Neutrophil (primary cell): Measurements from ENCODE around the gene GABRB3.

Experiments
- H3K27ac ChIP-seq: fragments of 200-600 bp; sonication (generic); 2 replicates; pipeline ENCODE4 v1.5.1; 2016; ENCODE audit warnings: mild to moderate bottlenecking, moderate library complexity
- H3K27me3 ChIP-seq: fragments of 200-600 bp; sonication (generic); 2 replicates; pipeline ENCODE4 v1.6.0; 2016; ENCODE audit warnings: mild to moderate bottlenecking
- H3K36me3 ChIP-seq: fragments of 200-600 bp; sonication (generic); 2 replicates; pipeline ENCODE4 v1.5.1; 2017
- H3K4me1 ChIP-seq, 2 experiments: fragments of 200-600 bp in 1 of 2; sonication (generic) in 1 of 2; 1 replicate in 1 of 2; 2 replicates in 1 of 2; pipeline versions ENCODE4 v1.5.1 to v1.6.1; 2013 to 2016; ENCODE audit warnings: low read depth in 1 of 2, low read length in 1 of 2, mild to moderate bottlenecking in 1 of 2, moderate library complexity in 1 of 2; ENCODE audit not compliant: control insufficient read depth in 1 of 2, insufficient read depth in 1 of 2
- H3K4me3 ChIP-seq, 2 experiments: fragments of 200-600 bp in 1 of 2; sonication (generic) in 1 of 2; 1 replicate in 1 of 2; 2 replicates in 1 of 2; pipeline ENCODE4 v1.5.1; 2013 to 2016; ENCODE audit warnings: low read depth in 1 of 2, low read length in 1 of 2, mild to moderate bottlenecking in 1 of 2, moderate library complexity in 1 of 2
- H3K9me3 ChIP-seq: fragments of 200-600 bp; sonication (generic); 2 replicates; pipeline ENCODE4 v1.5.1; 2016
- CTCF ChIP-seq: fragments of 200-600 bp; sonication (generic); IDR thresholded peaks from 2 replicates; pipeline ENCODE4 v1.5.1; 2016; ENCODE audit warnings: antibody characterized with exemption

Gene GABRB3

DNA sequence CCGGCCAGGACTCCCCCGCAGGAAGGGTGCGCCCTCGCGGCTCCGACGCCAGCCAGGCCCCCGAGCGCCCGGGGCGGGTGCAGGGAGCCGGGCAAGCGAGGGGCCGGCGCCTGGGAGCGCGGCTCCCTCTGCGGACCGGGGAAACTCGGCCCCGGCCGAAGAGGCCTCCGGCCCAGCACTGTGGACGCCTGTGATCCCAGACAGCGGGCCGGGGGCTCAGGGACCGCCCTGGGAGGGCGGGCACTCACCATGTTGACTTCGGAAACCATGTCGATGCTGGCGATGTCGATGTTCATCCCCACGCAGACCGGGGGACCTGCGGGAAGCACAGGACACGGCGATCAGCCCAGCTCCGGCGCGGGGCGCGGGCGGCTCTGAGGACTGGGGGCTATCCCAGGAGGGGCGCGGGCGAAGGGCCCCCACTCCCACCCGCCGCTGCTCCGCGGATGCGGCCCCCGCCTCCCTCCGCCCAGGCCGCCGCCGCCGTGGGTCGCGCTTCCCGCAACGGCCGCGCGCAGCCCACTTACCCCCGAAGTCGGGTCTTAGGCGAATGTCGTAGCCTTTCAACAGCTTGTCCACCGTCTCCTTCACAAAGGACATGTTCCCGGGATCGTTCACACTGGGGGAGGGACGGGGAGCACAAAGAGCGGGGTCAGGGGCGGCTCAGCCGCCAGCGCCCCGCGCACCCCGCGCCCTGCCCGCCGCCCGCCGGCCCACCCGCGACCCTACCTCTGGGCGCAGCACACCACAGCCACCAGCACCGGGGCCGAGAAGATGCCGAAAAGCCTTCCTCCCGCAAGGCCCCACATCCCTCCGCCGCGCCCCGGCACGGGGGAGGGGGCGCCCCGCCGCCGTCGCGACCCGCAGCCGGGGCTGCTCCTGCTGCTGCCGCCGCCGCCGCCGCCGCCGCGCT, at the start of gene GABRB3:
TSS of gene GABRB3 (minus strand) at position 913 of the 913 bp plus-strand sequence.
- Histone ChIP-seq H3K27me3 (peaks cover 71% of the 10 kb centered on the region), H3K4me3 (no peak within 1 kb of the TSS), H3K27ac (no peak within 1 kb of the TSS), H3K4me1 (no peaks in the 10 kb centered on the region), H3K36me3 (no peaks in the 10 kb centered on the region), H3K9me3 (no peaks in the 10 kb centered on the region)
- no peak for TF ChIP-seq CTCF

- no peaks in the 10 kb centered on the region for H3K9me3 ChIP-seq
- TF ChIP-seq CTCF: no peak
- no peaks in the 10 kb centered on the region for H3K4me1 ChIP-seq
Measured at GRCh38 chr15:26807517-26808427, 34.9 kb upstream of the GABRB3 start.

DNA sequence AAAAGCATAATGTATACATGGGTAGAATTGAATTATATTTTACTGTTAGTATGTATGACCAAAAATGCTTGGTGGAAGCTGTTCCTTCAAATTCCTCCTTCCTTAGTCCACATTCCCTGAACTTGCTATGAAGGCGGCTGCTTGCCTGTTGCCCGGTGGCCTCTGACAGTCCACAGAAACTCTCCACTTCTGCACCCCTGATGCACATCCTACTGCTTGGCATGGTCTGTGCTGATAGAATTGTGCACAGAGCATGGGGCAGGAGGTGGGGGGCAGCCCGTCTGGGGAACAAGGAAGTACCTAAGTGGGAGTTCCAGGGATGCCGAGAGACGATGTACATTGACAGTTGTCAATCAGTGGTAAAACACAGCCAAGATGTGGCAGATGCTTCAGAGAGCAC, 33.7 kb upstream of the GABRB3 start:
- no peaks in the 10 kb centered on the region for H3K36me3 ChIP-seq
- H3K27me3 ChIP-seq: no peaks in the 10 kb centered on the region
- no peaks in the 10 kb centered on the region for H3K9me3 ChIP-seq
- TF ChIP-seq CTCF: no peak
- H3K4me1 ChIP-seq: no peaks in the 10 kb centered on the region
- H3K27ac ChIP-seq: no peak overlapping the region
- no peak overlapping the region for H3K4me3 ChIP-seq

More at GRCh38 chr15:26807517-26808427, 34.9 kb upstream of the GABRB3 start:
- Histone ChIP-seq H3K27me3 (no peaks in the 10 kb centered on the region), H3K4me3 (no peak overlapping the region), H3K36me3 (no peaks in the 10 kb centered on the region), H3K27ac (no peak overlapping the region)

- H3K9me3 ChIP-seq: no peaks in the 10 kb centered on the region
- no peak overlapping the region for H3K4me3 ChIP-seq
- H3K27ac ChIP-seq: no peak overlapping the region
- TF ChIP-seq CTCF: no peak
- no peaks in the 10 kb centered on the region for H3K27me3 ChIP-seq
- H3K4me1 ChIP-seq: no peaks in the 10 kb centered on the region
- no peaks in the 10 kb centered on the region for H3K36me3 ChIP-seq
Measured at GRCh38 chr15:26806151-26806550, 33.3 kb upstream of the GABRB3 start.

GRCh38 chr15:26805470-26805869, 32.6 kb upstream of the GABRB3 start:
- H3K27me3 ChIP-seq: no peaks in the 10 kb centered on the region
- H3K27ac ChIP-seq: no peak overlapping the region
- H3K36me3 ChIP-seq: no peaks in the 10 kb centered on the region
- no peak overlapping the region for H3K4me3 ChIP-seq
- TF ChIP-seq CTCF: no peak
- H3K9me3 ChIP-seq: no peaks in the 10 kb centered on the region
- H3K4me1 ChIP-seq: no peaks in the 10 kb centered on the region
